PC-9 (cell line): ENCODE results near the gene UNC5B. TPM values are rescaled to one million over a fixed set of nuclear protein-coding genes. Genes with fewer than 3 reads are reported as not detected.

ENCODE experiments used
- BruUV-seq: library from RNA; stranded (reverse); fragments of 400-500 nt; replicated peaks from 2 replicates; lab custom pipeline; 2021; lab: Mats Ljungman, UMichigan
- CTCF ChIA-PET: fragments of 300-600 bp; sonication (Branson Sonifier 250); formaldehyde crosslinking; loops from one replicate; lab custom pipeline; 2022; ENCODE audit warnings: antibody characterized with exemption; lab: Charles Lee
- POLR2A ChIA-PET: fragments of 300-600 bp; sonication (Branson Sonifier 250); formaldehyde crosslinking; loops from one replicate; lab custom pipeline; 2022; ENCODE audit warnings: antibody characterized with exemption; ENCODE audit not compliant: unreplicated experiment; lab: Charles Lee
- DNase-seq, 2 experiments: peaks; one replicate each; pipeline versions ENCODE4 v3.0.0 to v3.0.0-alpha.2; 2015 to 2022; ENCODE audit warnings: mixed read lengths in 1 of 2
- H2AFZ ChIP-seq: fragments of 200-600 bp; sonication (generic); 2 replicates; pipeline ENCODE4 v1.8.1; 2017; ENCODE audit warnings: antibody characterized with exemption
- H3F3A ChIP-seq: fragments of 200-600 bp; sonication (generic); 2 replicates; pipeline ENCODE4 v1.8.1; 2017; ENCODE audit warnings: antibody characterized with exemption, mild to moderate bottlenecking, low read depth; ENCODE audit not compliant: insufficient read depth
- H3K27ac ChIP-seq: fragments of 200-600 bp; sonication (generic); 2 replicates; pipeline ENCODE4 v1.6.1; 2016; ENCODE audit warnings: mixed run types
- H3K27me3 ChIP-seq: fragments of 200-600 bp; sonication (generic); 2 replicates; pipeline ENCODE4 v1.6.1; 2016; ENCODE audit warnings: low read depth, mixed run types; ENCODE audit not compliant: insufficient read depth
- H3K36me3 ChIP-seq: fragments of 200-600 bp; sonication (generic); 2 replicates; pipeline ENCODE4 v1.6.1; 2016; ENCODE audit warnings: low read depth, mixed run types
- H3K4me1 ChIP-seq: fragments of 200-600 bp; sonication (generic); replicated peaks from 2 replicates; pipeline ENCODE4 v1.6.1; 2016; ENCODE audit warnings: mixed run types; ENCODE audit not compliant: insufficient read depth
- H3K4me2 ChIP-seq: fragments of 200-600 bp; sonication (generic); 2 replicates; pipeline ENCODE4 v1.6.1; 2017; ENCODE audit warnings: mixed run types
- H3K4me3 ChIP-seq: fragments of 200-600 bp; sonication (generic); 2 replicates; pipeline ENCODE4 v1.6.1; 2016; ENCODE audit warnings: mixed run types
- H3K79me2 ChIP-seq: fragments of 200-600 bp; sonication (generic); 2 replicates; pipeline ENCODE4 v1.6.1; 2017; ENCODE audit warnings: low read depth, mixed run types
- H3K9me2 ChIP-seq: fragments of 200-600 bp; sonication (generic); 2 replicates; pipeline ENCODE4 v1.8.1; 2017; ENCODE audit warnings: mild to moderate bottlenecking; ENCODE audit not compliant: insufficient read depth
- H3K9me3 ChIP-seq: fragments of 200-600 bp; sonication (generic); 2 replicates; pipeline ENCODE4 v1.8.1; 2016; ENCODE audit warnings: low read depth; ENCODE audit not compliant: insufficient read depth
- H4K20me1 ChIP-seq: fragments of 200-600 bp; sonication (generic); 2 replicates; pipeline ENCODE4 v1.8.1; 2017; ENCODE audit not compliant: insufficient read depth
- EZH2 ChIP-seq: fragments of 200-600 bp; sonication (generic); IDR thresholded peaks from 2 replicates; pipeline ENCODE4 v1.8.0; 2017; ENCODE audit warnings: antibody characterized with exemption, low read depth
- intact Hi-C: fragments of 100-400 bp; cut with micrococcal nuclease; formaldehyde crosslinking; loops from one replicate; pipeline ENCODE4 v1.10.0; 2022; ENCODE audit not compliant: unreplicated experiment
- total RNA-seq: library from RNA; stranded (reverse); gene quantifications from 2 replicates; pipeline ENCODE4 v1.2.3, GENCODE V29; 2021
- TF ChIP-seq, protein P1 (sequence below): fragments of 200-600 bp; sonication (generic); conservative IDR thresholded peaks from 2 replicates; pipeline ENCODE4 v1.6.1; 2017; ENCODE audit warnings: mixed run types, antibody characterized with exemption, mild to moderate bottlenecking, moderate library complexity

The UNC5B gene
- total RNA-seq, 1 experiment from 2014 or later = 1.7 TPM

DNA sequence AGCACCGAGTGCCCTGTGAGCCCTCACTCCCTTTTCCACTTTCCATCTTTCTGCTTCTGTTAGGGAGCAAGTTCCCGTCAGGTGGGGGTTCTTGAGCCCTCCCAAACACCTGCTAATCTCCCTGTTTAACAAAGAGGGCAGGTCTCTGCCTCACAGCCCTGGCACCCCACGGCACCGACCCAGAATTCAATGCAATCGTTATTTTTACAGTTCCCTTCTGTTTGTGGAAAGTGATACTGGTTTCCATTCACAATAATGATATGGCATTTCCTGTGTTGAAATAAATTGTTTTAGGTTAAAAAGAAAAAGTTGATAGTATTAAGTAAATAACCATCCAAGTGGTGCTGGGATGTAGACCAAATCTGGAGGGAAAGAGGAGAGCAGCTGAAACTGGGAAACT, 67.8 kb downstream of the UNC5B start:
- no peak for DNase-seq
- H3K27me3 ChIP-seq = no peaks in the 10 kb centered on the region
- H2AFZ ChIP-seq = no peak overlapping the region
- H3K4me3 ChIP-seq = no peak overlapping the region
- TF ChIP-seq, protein P1, sequence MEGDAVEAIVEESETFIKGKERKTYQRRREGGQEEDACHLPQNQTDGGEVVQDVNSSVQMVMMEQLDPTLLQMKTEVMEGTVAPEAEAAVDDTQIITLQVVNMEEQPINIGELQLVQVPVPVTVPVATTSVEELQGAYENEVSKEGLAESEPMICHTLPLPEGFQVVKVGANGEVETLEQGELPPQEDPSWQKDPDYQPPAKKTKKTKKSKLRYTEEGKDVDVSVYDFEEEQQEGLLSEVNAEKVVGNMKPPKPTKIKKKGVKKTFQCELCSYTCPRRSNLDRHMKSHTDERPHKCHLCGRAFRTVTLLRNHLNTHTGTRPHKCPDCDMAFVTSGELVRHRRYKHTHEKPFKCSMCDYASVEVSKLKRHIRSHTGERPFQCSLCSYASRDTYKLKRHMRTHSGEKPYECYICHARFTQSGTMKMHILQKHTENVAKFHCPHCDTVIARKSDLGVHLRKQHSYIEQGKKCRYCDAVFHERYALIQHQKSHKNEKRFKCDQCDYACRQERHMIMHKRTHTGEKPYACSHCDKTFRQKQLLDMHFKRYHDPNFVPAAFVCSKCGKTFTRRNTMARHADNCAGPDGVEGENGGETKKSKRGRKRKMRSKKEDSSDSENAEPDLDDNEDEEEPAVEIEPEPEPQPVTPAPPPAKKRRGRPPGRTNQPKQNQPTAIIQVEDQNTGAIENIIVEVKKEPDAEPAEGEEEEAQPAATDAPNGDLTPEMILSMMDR = no peak
- TF ChIP-seq EZH2 = no peak
- no peaks in the 10 kb centered on the region for H3K9me2 ChIP-seq
- H3K79me2 ChIP-seq = no peaks in the 10 kb centered on the region
- CTCF ChIA-PET = interaction anchor here (0.9 kb wide), 1 partner anchor 1059 kb away, joined by 3 read pairs; no protein-coding TSS in a partner anchor
- H3K4me2 ChIP-seq = no peak overlapping the region
- no peaks in the 10 kb centered on the region for H3K36me3 ChIP-seq
- POLR2A ChIA-PET = no interaction called here
- no peaks in the 10 kb centered on the region for H3F3A ChIP-seq
- no peak overlapping the region for H3K27ac ChIP-seq
- intact Hi-C loops = loop anchor here (10.0 kb wide), 1 partner anchor 725 kb away; no protein-coding TSS in a partner anchor
- H3K9me3 ChIP-seq = no peaks in the 10 kb centered on the region
- no peaks in the 10 kb centered on the region for H4K20me1 ChIP-seq
- no TSS peak for BruUV-seq
- H3K4me1 ChIP-seq = no peaks in the 10 kb centered on the region

DNA sequence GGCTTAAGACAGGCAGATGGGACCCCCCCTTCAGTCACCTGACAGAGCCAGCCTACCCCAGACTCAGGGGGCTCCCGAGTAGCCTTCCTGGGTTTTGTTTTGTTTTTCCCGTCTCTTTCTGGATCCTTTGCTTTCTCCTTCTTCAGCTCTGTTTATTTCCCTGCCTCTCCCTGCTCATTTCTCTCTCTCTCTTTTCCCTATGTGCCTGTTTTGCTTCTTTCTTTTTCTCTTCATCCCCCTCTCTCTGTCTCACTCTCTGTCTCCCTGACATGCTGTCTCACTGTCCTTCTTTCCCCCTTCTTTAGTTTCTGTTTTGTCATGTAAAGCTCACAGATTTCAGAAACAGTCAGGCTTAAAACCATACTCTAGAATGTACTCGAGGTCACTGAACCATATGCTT, 68.5 kb downstream of the UNC5B start:
- ChIA-PET CTCF (interaction anchor here (0.5 to 0.9 kb wide), 2 partner anchors 13 to 1059 kb away, joined by 3 read pairs; no protein-coding TSS in a partner anchor), POLR2A (no interaction called here)
- Histone ChIP-seq H3K36me3 (no peaks in the 10 kb centered on the region), H3K27me3 (no peaks in the 10 kb centered on the region), H3K9me2 (no peaks in the 10 kb centered on the region), H2AFZ (no peak overlapping the region), H4K20me1 (no peaks in the 10 kb centered on the region), H3K79me2 (no peaks in the 10 kb centered on the region), H3K4me2 (no peak overlapping the region), H3K9me3 (no peaks in the 10 kb centered on the region), H3K27ac (no peak overlapping the region), H3F3A (no peaks in the 10 kb centered on the region), H3K4me3 (no peak overlapping the region), H3K4me1 (no peaks in the 10 kb centered on the region)
- no peak for DNase-seq
- BruUV-seq = no TSS peak
- no peak for TF ChIP-seq EZH2
- TF ChIP-seq, protein P1 = no peak
- intact Hi-C loops = loop anchor here (10.0 kb wide), 1 partner anchor 726 kb away; no protein-coding TSS in a partner anchor

DNA sequence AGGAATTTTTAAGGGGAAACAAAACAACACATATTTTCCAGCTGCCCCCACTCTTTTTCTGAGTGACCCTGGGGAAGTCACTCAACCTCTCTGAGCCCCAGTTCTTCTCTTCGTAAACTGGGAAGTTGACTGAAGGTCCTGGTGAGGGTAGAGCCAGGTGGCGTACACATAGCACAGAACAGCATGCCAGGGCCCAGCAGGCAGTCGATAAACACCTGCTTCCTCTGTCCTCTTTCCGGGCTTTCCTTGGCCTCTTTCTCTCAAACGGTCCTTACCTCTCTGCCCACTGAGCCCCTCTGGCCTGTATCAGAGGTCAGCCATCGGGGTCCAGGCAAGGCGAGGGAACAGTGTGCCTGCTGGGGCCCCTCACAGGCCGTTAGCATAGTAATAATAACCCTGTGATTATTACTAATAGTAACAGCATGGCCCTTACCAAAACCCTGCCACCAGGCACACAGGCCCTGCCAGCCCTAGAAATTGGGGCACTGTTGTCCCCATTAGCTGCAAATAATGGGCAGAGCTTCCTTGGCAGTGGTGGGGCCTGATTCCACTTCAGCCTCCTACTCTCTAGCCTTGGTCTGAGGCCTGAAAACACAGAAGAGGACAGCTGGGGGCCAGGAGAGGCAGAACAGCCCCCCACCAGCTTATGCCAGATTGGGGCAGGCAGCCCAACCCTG, 69.4 kb downstream of the UNC5B start:
- H2AFZ ChIP-seq = no peak overlapping the region
- no peak overlapping the region for H3K4me3 ChIP-seq
- no peak overlapping the region for H3K4me2 ChIP-seq
- no peaks in the 10 kb centered on the region for H3K27me3 ChIP-seq
- intact Hi-C loops = loop anchor here (10.0 kb wide), 1 partner anchor 727 kb away; no protein-coding TSS in a partner anchor
- TF ChIP-seq, protein P1 = no peak
- TF ChIP-seq EZH2 = no peak
- no TSS peak for BruUV-seq
- DNase-seq = no peak
- H4K20me1 ChIP-seq = no peaks in the 10 kb centered on the region
- H3K36me3 ChIP-seq = no peaks in the 10 kb centered on the region
- H3F3A ChIP-seq = no peaks in the 10 kb centered on the region
- H3K4me1 ChIP-seq = no peaks in the 10 kb centered on the region
- no peak overlapping the region for H3K27ac ChIP-seq
- CTCF ChIA-PET = no interaction called here
- H3K9me2 ChIP-seq = no peaks in the 10 kb centered on the region
- no peaks in the 10 kb centered on the region for H3K79me2 ChIP-seq
- no peaks in the 10 kb centered on the region for H3K9me3 ChIP-seq
- POLR2A ChIA-PET = no interaction called here
